Liver (tissue), 9 donors: ENCODE data around the gene MFSD11. TPM values are rescaled to one million over a fixed set of nuclear protein-coding genes. Genes with fewer than 3 reads are reported as not detected.
"Not testable (repeated sequence)": the region's sequence is repeated elsewhere in the genome, so short reads cannot be mapped to it uniquely, and the experiment has no call there.

Source experiments
- DNase-seq: peaks from one replicate; pipeline ENCODE4 v3.0.0-alpha.2; 2017; ENCODE audit warnings: low spot score
- H3K27ac ChIP-seq, 2 donors: one replicate each; pipeline ENCODE4 v1.7.0; 2013; ENCODE audit warnings: inconsistent platforms in 2 of 2, low read length in 2 of 2, control low read depth in 1 of 2, low read depth in 1 of 2, mild to moderate bottlenecking in 1 of 2
- H3K27me3 ChIP-seq, 4 donors: one replicate each; pipeline versions ENCODE4 v1.6.1 to v1.7.0; 2013; ENCODE audit warnings: low read length in 3 of 4, inconsistent platforms in 1 of 4, mild to moderate bottlenecking in 1 of 4, moderate library complexity in 1 of 4; ENCODE audit not compliant: control insufficient read depth in 4 of 4, insufficient read depth in 4 of 4
- H3K36me3 ChIP-seq, 4 donors: one replicate each; pipeline versions ENCODE4 v1.6.1 to v1.7.0; 2013; ENCODE audit warnings: low read length in 3 of 4, mild to moderate bottlenecking in 3 of 4, low read depth in 1 of 4, moderate library complexity in 1 of 4; ENCODE audit not compliant: control insufficient read depth in 4 of 4, insufficient read depth in 3 of 4
- H3K4me1 ChIP-seq, 4 donors: one replicate each; pipeline versions ENCODE4 v1.6.1 to v1.7.0; 2013; ENCODE audit warnings: low read length in 3 of 4, mild to moderate bottlenecking in 3 of 4, moderate library complexity in 1 of 4; ENCODE audit not compliant: control insufficient read depth in 4 of 4, insufficient read depth in 4 of 4
- H3K4me3 ChIP-seq, 3 donors: one replicate each; pipeline versions ENCODE4 v1.6.1 to v1.7.0; 2013; ENCODE audit warnings: low read length in 3 of 3, control low read depth in 1 of 3, low read depth in 1 of 3, mild to moderate bottlenecking in 1 of 3
- H3K9ac ChIP-seq, 2 donors: one replicate each; pipeline ENCODE4 v1.7.0; 2013; ENCODE audit warnings: low read length in 2 of 2, mild to moderate bottlenecking in 2 of 2, moderate library complexity in 2 of 2, control low read depth in 1 of 2, low read depth in 1 of 2
- H3K9me3 ChIP-seq, 4 donors: one replicate each; pipeline versions ENCODE4 v1.6.1 to v1.7.0; 2013; ENCODE audit warnings: low read length in 3 of 4; ENCODE audit not compliant: control insufficient read depth in 4 of 4
- ATF3 ChIP-seq: IDR thresholded peaks from 2 replicates; pipeline ENCODE4 v1.6.1; 2016; ENCODE audit warnings: antibody characterized with exemption
- CTCF ChIP-seq: fragments of 150-350 bp; IDR thresholded peaks from 2 replicates; pipeline ENCODE4 v1.5.1; 2017; ENCODE audit warnings: improper control_type of control experiment, low read depth, low read length; ENCODE audit not compliant: missing input control
- EGR1 ChIP-seq, 2 donors: IDR thresholded peaks; 2 replicates each; pipeline ENCODE4 v1.6.1; 2016 to 2018; ENCODE audit warnings: antibody characterized with exemption in 2 of 2, low read depth in 2 of 2
- FOXA1 ChIP-seq: IDR thresholded peaks from 2 replicates; pipeline ENCODE4 v1.6.1; 2016; ENCODE audit warnings: antibody characterized with exemption
- FOXA2 ChIP-seq: IDR thresholded peaks from 2 replicates; pipeline ENCODE4 v1.6.1; 2016; ENCODE audit warnings: antibody characterized with exemption
- GABPA ChIP-seq, 2 donors: IDR thresholded peaks in 1 of 2; conservative IDR thresholded peaks in 1 of 2; 2 replicates each; pipeline ENCODE4 v1.6.1; 2016; ENCODE audit warnings: antibody characterized with exemption in 2 of 2, mild to moderate bottlenecking in 1 of 2, moderate library complexity in 1 of 2
- HNF4A ChIP-seq, 2 donors: conservative IDR thresholded peaks; 2 replicates each; pipeline ENCODE4 v1.6.1; 2016; ENCODE audit warnings: antibody characterized with exemption in 2 of 2, mild to moderate bottlenecking in 2 of 2
- HNF4G ChIP-seq: IDR thresholded peaks from 2 replicates; pipeline ENCODE4 v1.6.1; 2016; ENCODE audit warnings: antibody characterized with exemption
- JUND ChIP-seq, 2 donors: IDR thresholded peaks; 2 replicates each; pipeline ENCODE4 v1.6.1; 2016; ENCODE audit warnings: antibody characterized with exemption in 2 of 2
- NR2F2 ChIP-seq: IDR thresholded peaks from 2 replicates; pipeline ENCODE4 v1.6.1; 2016; ENCODE audit warnings: antibody characterized with exemption
- RAD21 ChIP-seq, 2 donors: IDR thresholded peaks; 2 replicates each; pipeline ENCODE4 v1.6.1; 2016; ENCODE audit warnings: antibody characterized with exemption in 2 of 2, mild to moderate bottlenecking in 2 of 2
- RXRA ChIP-seq, 2 donors: IDR thresholded peaks; 2 replicates each; pipeline ENCODE4 v1.6.1; 2017 to 2018; ENCODE audit warnings: antibody characterized with exemption in 2 of 2, mild to moderate bottlenecking in 1 of 2
- SP1 ChIP-seq: IDR thresholded peaks from 2 replicates; pipeline ENCODE4 v1.6.1; 2018; ENCODE audit warnings: antibody characterized with exemption, mild to moderate bottlenecking
- TAF1 ChIP-seq: conservative IDR thresholded peaks from 2 replicates; pipeline ENCODE4 v1.6.1; 2016; ENCODE audit warnings: antibody characterized with exemption, mild to moderate bottlenecking
- YY1 ChIP-seq: IDR thresholded peaks from 2 replicates; pipeline ENCODE4 v1.6.1; 2016; ENCODE audit warnings: antibody characterized with exemption, mild to moderate bottlenecking
- ZBTB33 ChIP-seq: IDR thresholded peaks from 2 replicates; pipeline ENCODE4 v1.6.1; 2016; ENCODE audit warnings: antibody characterized with exemption
- WGBS: extraction: QIAGEN DNeasy Blood & Tissue Kit; methylation state at CpG from one replicate; pipeline ENCODE4 v1.1.7; 2013; 5-methylcytosine and 5-hydroxymethylcytosine counted together
- polyA plus RNA-seq, 2 donors: library from polyadenylated mRNA; stranded (reverse) in 1 of 2; unstranded in 1 of 2; fragments of 200-250 nt in 1 of 2; fragments of >200 nt in 1 of 2; fragmentation: Nextera tagmentation in 1 of 2; extraction: Ambion mirVana in 1 of 2; gene quantifications; one replicate each; pipeline versions ENCODE4 v1.2.1 to v1.2.3, GENCODE V29; 2013 to 2015
- total RNA-seq, 2 donors: library from RNA; depleted of rRNA; stranded (reverse); fragments of >200 nt; gene quantifications; one replicate each; pipeline ENCODE4 v1.2.3, GENCODE V29; 2014
- TF ChIP-seq, protein P1 (sequence below): IDR thresholded peaks from 2 replicates; pipeline ENCODE4 v1.6.1; 2016; ENCODE audit warnings: antibody characterized with exemption, mild to moderate bottlenecking
- TF ChIP-seq, protein P2 (sequence below): IDR thresholded peaks from 2 replicates; pipeline ENCODE4 v1.6.1; 2016; ENCODE audit warnings: antibody characterized with exemption
- donor health status: healthy.
- donor health status: healthy.
- donor health status: healthy.
- donor health status: healthy.
- donor health status: healthy.

The MFSD11 gene
- total and polyA plus RNA-seq, 4 donors, result 8.6 to 26.9 (median 17.5) TPM

- TF ChIP-seq ZBTB33 (no peak), FOXA2 (no peak), NR2F2 (no peak), SP1 (no peak)
Measured at GRCh38 chr17:76805319-76805718, 67.4 kb downstream of the MFSD11 start (continued).

- H3K27ac ChIP-seq, H3K9me3 ChIP-seq, H3K4me3 ChIP-seq, H3K27me3 ChIP-seq, DNase-seq, H3K36me3 ChIP-seq, H3K9ac ChIP-seq, H3K4me1 ChIP-seq: not testable (repeated sequence)
- WGBS, result 91% methylated on average over 32 of the region's 32 CpGs
Measured at GRCh38 chr17:76806151-76806550, 68.2 kb downstream of the MFSD11 start.

DNA sequence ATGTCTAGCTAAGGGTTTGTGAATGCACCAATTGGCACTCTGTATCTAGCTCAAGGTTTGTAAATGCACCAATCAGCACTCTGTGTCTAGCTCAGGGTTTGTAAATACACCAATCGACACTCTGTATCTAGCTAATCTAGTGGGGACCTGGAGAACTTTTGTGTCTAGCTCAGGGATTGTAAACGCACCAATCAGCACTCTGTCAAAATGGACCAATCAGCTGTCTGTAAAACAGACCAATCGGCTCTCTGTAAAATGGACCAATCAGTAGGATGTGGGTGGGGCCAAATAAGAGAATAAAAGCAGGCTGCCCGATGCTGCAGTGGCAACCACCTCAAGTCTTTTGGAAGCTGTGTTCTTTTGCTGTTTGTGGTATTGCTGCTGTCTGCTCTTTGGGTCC lies 68.8 kb downstream of the MFSD11 start:
- H3K36me3 ChIP-seq, H3K9me3 ChIP-seq, H3K9ac ChIP-seq, H3K27ac ChIP-seq, H3K27me3 ChIP-seq, DNase-seq, H3K4me1 ChIP-seq, H3K4me3 ChIP-seq: not testable (repeated sequence)
- 90% methylated on average over 4 of the region's 4 CpGs for WGBS

GRCh38 chr17:76808326-76808725 lies 70.4 kb downstream of the MFSD11 start:
- H3K27ac ChIP-seq, result no peak overlapping the region
- no peak overlapping the region for H3K4me3 ChIP-seq
- no peak for DNase-seq
- no peak overlapping the region for H3K9ac ChIP-seq
- TF ChIP-seq SP1 (no peak), RXRA (IDR thresholded peaks at IDR 0.05) (no peak), HNF4G (no peak), FOXA2 (no peak), EGR1 (IDR thresholded peaks at IDR 0.05; ENCODE audit: low read depth in 2 of 2) (no peak), CTCF (no peak), ATF3 (no peak), NR2F2 (no peak), JUND (IDR thresholded peaks at IDR 0.05) (no peak), TAF1 (no peak), YY1 (no peak), HNF4A (conservative IDR thresholded peaks at IDR 0.05) (no peak), ZBTB33 (no peak), FOXA1 (no peak), RAD21 (IDR thresholded peaks at IDR 0.05) (no peak), GABPA (IDR thresholded peaks at IDR 0.05 in 1 of 2, conservative IDR thresholded peaks at IDR 0.05 in 1 of 2) (no peak)
- TF ChIP-seq, protein P1, sequence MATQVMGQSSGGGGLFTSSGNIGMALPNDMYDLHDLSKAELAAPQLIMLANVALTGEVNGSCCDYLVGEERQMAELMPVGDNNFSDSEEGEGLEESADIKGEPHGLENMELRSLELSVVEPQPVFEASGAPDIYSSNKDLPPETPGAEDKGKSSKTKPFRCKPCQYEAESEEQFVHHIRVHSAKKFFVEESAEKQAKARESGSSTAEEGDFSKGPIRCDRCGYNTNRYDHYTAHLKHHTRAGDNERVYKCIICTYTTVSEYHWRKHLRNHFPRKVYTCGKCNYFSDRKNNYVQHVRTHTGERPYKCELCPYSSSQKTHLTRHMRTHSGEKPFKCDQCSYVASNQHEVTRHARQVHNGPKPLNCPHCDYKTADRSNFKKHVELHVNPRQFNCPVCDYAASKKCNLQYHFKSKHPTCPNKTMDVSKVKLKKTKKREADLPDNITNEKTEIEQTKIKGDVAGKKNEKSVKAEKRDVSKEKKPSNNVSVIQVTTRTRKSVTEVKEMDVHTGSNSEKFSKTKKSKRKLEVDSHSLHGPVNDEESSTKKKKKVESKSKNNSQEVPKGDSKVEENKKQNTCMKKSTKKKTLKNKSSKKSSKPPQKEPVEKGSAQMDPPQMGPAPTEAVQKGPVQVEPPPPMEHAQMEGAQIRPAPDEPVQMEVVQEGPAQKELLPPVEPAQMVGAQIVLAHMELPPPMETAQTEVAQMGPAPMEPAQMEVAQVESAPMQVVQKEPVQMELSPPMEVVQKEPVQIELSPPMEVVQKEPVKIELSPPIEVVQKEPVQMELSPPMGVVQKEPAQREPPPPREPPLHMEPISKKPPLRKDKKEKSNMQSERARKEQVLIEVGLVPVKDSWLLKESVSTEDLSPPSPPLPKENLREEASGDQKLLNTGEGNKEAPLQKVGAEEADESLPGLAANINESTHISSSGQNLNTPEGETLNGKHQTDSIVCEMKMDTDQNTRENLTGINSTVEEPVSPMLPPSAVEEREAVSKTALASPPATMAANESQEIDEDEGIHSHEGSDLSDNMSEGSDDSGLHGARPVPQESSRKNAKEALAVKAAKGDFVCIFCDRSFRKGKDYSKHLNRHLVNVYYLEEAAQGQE, result no peak
- TF ChIP-seq, protein P2, sequence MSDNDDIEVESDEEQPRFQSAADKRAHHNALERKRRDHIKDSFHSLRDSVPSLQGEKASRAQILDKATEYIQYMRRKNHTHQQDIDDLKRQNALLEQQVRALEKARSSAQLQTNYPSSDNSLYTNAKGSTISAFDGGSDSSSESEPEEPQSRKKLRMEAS, result no peak
- no peaks in the 10 kb centered on the region for H3K9me3 ChIP-seq
- H3K4me1 ChIP-seq, result no peaks in the 10 kb centered on the region
- no peaks in the 10 kb centered on the region for H3K36me3 ChIP-seq
- no peaks in the 10 kb centered on the region for H3K27me3 ChIP-seq
- WGBS, result 97% methylated on average over 4 of the region's 4 CpGs
